Skeletal muscle tissue (tissue), 4 donors: ENCODE data around the gene ATXN1. TPM values are rescaled to one million over a fixed set of nuclear protein-coding genes. Genes with fewer than 3 reads are reported as not detected.
"Not testable (repeated sequence)": the region's sequence is repeated elsewhere in the genome, so short reads cannot be mapped to it uniquely, and the experiment has no call there.

ENCODE experiments used
- H3K27ac ChIP-seq: one replicate; pipeline ENCODE4 v1.7.0; 2013; ENCODE audit warnings: mild to moderate bottlenecking, low read depth, low read length, inconsistent platforms
- H3K27me3 ChIP-seq, 3 donors: one replicate each; pipeline ENCODE4 v1.7.0; 2013; ENCODE audit warnings: low read length in 3 of 3; ENCODE audit not compliant: control insufficient read depth in 3 of 3, insufficient read depth in 3 of 3
- H3K36me3 ChIP-seq, 3 donors: one replicate each; pipeline ENCODE4 v1.7.0; 2013; ENCODE audit warnings: low read length in 3 of 3; ENCODE audit not compliant: control insufficient read depth in 3 of 3, insufficient read depth in 3 of 3
- H3K4me1 ChIP-seq, 3 donors: one replicate each; pipeline ENCODE4 v1.7.0; 2013; ENCODE audit warnings: low read length in 3 of 3, mild to moderate bottlenecking in 3 of 3; ENCODE audit not compliant: control insufficient read depth in 3 of 3, insufficient read depth in 3 of 3
- H3K4me3 ChIP-seq, 3 donors: one replicate each; pipeline ENCODE4 v1.7.0; 2013; ENCODE audit warnings: low read length in 3 of 3
- H3K9ac ChIP-seq, 3 donors: one replicate each; pipeline ENCODE4 v1.7.0; 2013; ENCODE audit warnings: low read length in 3 of 3, mild to moderate bottlenecking in 3 of 3, moderate library complexity in 2 of 3, low read depth in 1 of 3
- H3K9me3 ChIP-seq, 3 donors: one replicate each; pipeline ENCODE4 v1.7.0; 2013; ENCODE audit warnings: low read length in 3 of 3; ENCODE audit not compliant: control insufficient read depth in 3 of 3
- total RNA-seq: library from RNA; depleted of rRNA; stranded (reverse); fragments of >200 nt; gene quantifications from one replicate; pipeline ENCODE4 v1.2.3, GENCODE V29; 2014
- donor health status: Osteomylitis.

Gene ATXN1
- total RNA-seq, 1 donor from 2014 or later = 30.8 TPM

DNA sequence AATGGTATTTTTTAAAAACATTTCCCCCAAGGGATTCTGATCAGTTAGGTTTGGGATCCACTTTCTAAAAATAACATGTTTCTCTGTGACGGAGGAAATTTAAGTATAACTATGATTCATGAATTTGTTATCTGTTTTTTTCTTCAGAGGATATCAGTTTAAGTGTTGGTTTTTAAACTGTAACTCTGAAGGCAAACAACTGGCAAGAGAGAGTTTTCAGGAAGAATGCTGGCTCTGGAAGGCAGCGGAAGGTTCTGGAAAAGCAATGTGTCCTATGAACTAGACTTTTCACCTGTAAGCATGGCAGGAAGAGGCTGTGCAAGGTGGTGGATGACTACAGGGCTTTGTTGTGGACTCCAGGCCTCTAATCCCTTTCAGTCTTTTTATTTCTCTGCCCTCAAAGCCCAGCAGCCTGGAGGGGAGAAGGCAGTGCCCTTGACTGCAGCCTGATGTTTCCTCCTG is 369.8 kb downstream of the ATXN1 start:
- H3K9ac ChIP-seq = no peak overlapping the region

DNA sequence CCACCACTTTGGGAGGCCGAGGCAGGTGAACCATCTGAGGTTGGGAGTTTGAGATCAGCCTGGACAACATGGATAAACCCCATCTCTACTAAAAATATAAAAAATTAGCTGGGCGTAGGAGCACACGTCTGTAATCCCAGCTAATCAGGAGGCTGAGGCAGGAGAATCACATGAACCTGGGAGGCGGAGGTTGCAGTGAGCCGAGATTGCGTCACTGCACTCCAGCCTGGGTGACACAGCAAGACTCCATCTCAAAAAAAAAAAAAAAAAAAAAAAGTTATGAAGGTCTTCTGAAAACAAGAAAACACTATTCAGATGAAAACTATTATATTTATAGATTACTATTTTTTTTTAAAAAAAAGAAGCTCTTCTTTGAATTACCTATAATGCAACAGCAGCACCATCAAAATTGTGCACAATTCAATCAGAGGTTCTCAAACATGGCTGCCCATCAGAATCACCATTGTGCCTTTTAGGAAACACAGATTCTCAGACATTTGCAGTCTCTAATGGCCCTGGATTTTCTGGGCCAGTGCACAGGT is 370.3 kb downstream of the ATXN1 start:
- peaks cover 7 to 11% (median 10%) of the 10 kb centered on the region in 3 donors for H3K4me1 ChIP-seq
- not testable (repeated sequence) for H3K9me3 ChIP-seq, H3K9ac ChIP-seq, H3K36me3 ChIP-seq, H3K27ac ChIP-seq, H3K4me3 ChIP-seq, H3K27me3 ChIP-seq

More for the DNA sequence above, 369.8 kb downstream of the ATXN1 start:
- Histone ChIP-seq H3K9me3 (no peaks in the 10 kb centered on the region), H3K27me3 (no peaks in the 10 kb centered on the region), H3K4me1 (peaks cover 7 to 11% (median 10%) of the 10 kb centered on the region in 3 donors), H3K27ac (no peak overlapping the region), H3K36me3 (no peaks in the 10 kb centered on the region), H3K4me3 (no peak overlapping the region)

DNA sequence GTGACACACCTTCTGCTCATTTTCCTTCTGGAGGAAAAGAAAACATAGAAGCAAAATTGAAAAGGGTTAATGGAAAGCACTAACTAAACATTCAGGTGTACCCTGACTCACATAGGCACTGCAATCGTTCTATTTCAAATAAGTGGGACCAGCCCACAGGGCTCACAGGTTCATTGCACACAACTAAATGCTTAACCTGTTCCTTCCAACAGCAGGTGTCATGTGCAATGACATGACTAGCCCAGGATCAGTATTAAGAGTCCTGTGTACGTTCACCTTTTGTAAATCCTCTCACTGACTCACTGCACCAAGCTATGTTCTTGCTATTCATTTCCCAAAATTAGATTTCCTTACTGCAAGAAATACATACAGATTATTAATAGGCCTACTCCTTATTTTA is 371.6 kb downstream of the ATXN1 start:
- no peak overlapping the region for H3K27ac ChIP-seq
- H3K9ac ChIP-seq = no peak overlapping the region
- H3K27me3 ChIP-seq = no peaks in the 10 kb centered on the region
- H3K4me3 ChIP-seq = no peak overlapping the region
- H3K9me3 ChIP-seq = no peaks in the 10 kb centered on the region
- no peaks in the 10 kb centered on the region for H3K36me3 ChIP-seq
- peaks cover 7 to 17% (median 13%) of the 10 kb centered on the region in 3 donors for H3K4me1 ChIP-seq

DNA sequence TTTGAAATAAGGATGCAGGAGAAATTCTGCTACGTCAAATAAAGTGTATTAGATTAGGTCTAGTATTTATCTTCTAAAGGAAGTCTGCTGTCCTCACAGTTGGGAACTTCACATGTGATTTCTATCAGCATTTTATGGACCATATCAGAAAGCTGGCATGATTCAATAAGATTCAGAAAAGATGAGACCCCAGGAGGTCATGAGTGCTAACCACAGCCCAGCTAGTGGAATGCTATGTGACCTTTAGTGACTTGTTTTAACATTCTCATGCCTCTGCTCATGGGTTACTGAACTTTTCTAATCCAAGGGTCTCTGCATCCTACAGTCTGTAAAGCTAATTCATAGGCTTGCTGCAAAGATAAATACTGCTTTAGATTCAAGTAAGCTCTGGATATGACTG is 372.8 kb downstream of the ATXN1 start:
- Histone ChIP-seq H3K9me3 (no peaks in the 10 kb centered on the region), H3K4me1 (peaks cover 14 to 28% (median 22%) of the 10 kb centered on the region in 3 donors), H3K4me3 (no peak overlapping the region), H3K36me3 (no peaks in the 10 kb centered on the region), H3K9ac (no peak overlapping the region), H3K27me3 (no peaks in the 10 kb centered on the region), H3K27ac (no peak overlapping the region)

DNA sequence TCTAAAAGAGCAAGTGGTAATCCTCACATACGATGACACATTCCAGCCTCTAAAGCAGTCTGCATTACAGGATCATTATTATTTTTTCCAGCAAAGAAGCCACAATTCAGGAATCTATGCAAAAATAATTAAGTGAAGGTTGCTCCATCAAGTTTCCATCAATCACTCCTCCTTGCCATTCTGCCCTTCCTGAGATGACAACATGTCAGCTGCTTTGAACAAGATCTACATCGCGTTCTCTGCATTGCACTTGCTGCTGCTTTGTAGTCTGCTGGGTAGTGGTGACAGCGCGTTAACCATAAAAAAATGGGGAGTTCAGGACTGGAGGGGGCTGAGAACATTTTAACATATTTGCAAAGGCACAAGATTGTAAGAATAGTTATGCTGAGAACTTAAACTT is 375.2 kb downstream of the ATXN1 start:
- Histone ChIP-seq H3K4me3 (no peak overlapping the region), H3K27ac (no peak overlapping the region), H3K4me1 (peaks cover 6 to 18% (median 11%) of the 10 kb centered on the region in 3 donors), H3K27me3 (no peaks in the 10 kb centered on the region), H3K9ac (no peak overlapping the region), H3K36me3 (no peaks in the 10 kb centered on the region), H3K9me3 (no peaks in the 10 kb centered on the region)

DNA sequence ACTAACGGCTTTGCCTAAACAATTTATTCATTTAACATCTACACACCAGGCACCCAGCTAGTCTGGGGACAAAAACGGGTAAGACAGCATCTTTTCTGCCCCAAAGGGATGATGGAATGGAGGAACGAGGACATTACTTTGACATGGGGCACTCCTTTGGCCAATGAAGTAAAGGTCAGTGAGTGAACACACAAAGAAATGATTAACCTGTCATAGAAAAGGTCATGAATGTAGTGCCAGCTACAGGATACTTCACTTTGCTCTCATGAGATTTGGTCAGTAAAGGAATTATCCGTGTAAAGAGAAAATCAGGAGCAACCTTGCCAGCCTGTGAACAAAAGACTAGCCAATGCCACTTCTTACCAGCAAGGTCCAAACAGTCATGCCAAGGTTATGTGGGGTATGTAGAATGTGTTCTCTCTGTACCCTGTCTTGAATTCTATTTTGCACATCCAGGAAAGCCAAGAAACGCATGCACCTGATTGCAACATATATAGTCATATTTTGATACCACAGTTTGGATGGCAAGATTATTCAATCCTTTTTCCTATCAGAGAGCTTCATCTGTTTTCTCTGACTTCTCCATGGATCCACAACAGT is 377.6 kb downstream of the ATXN1 start:
- Histone ChIP-seq H3K4me3 (no peak overlapping the region), H3K9ac (no peak overlapping the region), H3K9me3 (no peaks in the 10 kb centered on the region), H3K4me1 (peaks cover 6 to 18% (median 17%) of the 10 kb centered on the region in 3 donors), H3K27me3 (no peaks in the 10 kb centered on the region), H3K27ac (no peak overlapping the region), H3K36me3 (no peaks in the 10 kb centered on the region)

DNA sequence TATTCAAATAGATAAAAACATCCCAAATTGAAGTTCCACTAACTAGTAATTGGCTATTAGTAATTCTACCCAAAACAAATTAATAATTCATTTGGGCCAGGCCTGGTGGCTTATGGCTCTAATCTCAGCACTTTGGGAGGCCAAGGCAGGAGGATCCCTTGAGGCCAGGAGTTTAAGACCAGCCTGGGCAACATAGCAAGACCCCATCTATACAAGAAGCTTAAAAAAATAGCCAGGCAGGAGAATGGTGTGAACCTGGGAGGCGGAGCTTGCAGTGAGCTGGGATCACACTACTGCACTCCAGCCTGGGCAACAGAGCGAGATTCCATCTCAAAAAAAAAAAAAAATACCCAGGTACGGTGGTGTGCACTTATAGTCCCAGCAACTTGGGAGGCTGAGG is 379.3 kb downstream of the ATXN1 start:
- not testable (repeated sequence) for H3K9me3 ChIP-seq, H3K9ac ChIP-seq, H3K36me3 ChIP-seq, H3K27me3 ChIP-seq, H3K4me3 ChIP-seq, H3K27ac ChIP-seq
- H3K4me1 ChIP-seq = peaks cover 11 to 30% (median 22%) of the 10 kb centered on the region in 3 donors

DNA sequence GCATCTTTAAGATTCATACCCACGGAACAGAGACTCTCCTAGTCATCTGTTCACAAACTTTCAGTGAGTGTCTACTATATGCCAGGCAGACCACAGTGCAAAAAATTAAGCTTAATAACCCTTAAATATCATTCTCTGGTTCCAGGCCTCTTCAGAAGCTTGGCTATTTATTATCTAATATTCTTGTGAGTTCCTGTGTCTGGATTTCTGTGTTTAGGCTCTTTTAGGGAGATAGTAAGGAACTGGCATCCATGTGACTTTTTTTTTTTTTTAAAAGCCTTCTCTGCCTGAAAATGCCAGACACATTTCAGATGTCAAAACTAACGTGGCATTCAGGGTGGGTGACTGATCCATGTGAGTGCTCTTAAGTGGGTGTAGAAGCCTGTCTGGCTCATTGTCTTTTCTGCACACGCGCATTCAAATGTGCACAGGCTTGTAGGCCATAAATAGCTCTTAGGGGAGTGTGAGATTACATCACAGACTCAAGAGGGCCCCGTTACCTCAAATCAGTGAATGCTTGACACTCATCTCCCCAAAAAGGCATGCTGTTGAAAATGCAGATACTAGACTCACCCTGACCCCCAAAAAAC is 380.9 kb downstream of the ATXN1 start:
- Histone ChIP-seq H3K27me3 (no peaks in the 10 kb centered on the region), H3K4me1 (peaks cover 21 to 39% (median 32%) of the 10 kb centered on the region in 3 donors), H3K27ac (no peak overlapping the region), H3K4me3 (no peak overlapping the region), H3K9ac (no peak overlapping the region), H3K9me3 (no peaks in the 10 kb centered on the region), H3K36me3 (no peaks in the 10 kb centered on the region)

DNA sequence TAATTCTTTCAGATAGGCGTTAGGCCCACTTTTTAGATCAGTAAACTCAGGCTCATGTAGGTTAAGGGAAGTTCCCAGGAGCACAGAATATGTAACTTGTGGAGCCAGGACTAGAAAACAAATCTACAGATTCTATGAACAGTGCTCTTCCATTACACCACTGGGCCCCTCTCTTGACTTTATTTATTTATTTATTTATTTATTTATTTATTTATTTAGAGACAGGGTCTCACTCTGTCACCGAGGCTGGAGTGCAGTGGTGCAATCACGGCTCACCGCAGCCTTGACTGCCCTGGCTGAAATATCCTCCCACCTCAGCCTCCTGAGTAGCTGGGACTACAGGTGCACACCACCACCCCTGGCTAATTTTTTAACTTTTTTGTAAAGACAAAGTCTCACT is 382.9 kb downstream of the ATXN1 start:
- H3K4me3 ChIP-seq, H3K36me3 ChIP-seq, H3K27ac ChIP-seq, H3K9ac ChIP-seq, H3K9me3 ChIP-seq, H3K27me3 ChIP-seq: not testable (repeated sequence)
- peaks cover 15 to 27% (median 25%) of the 10 kb centered on the region in 3 donors for H3K4me1 ChIP-seq

DNA sequence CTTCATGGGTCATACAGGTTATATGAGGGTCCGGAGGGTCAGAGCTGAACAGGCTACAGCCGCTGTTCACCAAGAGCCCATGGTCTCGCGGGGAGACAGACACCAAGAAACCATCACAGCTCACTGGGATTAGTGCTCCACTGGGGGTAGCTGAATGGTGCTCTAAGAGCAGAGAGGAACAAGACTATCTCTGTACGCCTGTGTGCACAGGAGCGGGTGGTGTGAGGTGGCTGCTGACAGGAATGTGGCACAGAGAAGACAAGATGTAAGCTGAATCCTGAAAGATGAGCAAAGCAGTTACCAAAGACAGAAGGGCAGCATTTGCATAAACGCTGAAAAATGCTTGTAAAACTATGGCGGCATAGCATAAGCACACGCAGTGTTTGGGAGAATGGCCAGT is 383.8 kb downstream of the ATXN1 start:
- no peak overlapping the region for H3K27ac ChIP-seq
- no peak overlapping the region for H3K9ac ChIP-seq
- H3K36me3 ChIP-seq = no peaks in the 10 kb centered on the region
- H3K27me3 ChIP-seq = no peaks in the 10 kb centered on the region
- no peak overlapping the region for H3K4me3 ChIP-seq
- H3K9me3 ChIP-seq = no peaks in the 10 kb centered on the region
- H3K4me1 ChIP-seq = peaks cover 15 to 29% (median 25%) of the 10 kb centered on the region in 3 donors
